CD14-positive monocyte (primary cell): ENCODE data around the gene SPTLC2. TPM values are rescaled to one million over a fixed set of nuclear protein-coding genes. Genes with fewer than 3 reads are reported as not detected.

Source experiments
- polyA plus RNA-seq, 3 donors: library from polyadenylated mRNA; depleted of rRNA in 1 of 3; unstranded in 2 of 3; stranded (reverse) in 1 of 3; fragments of 300-500 nt in 2 of 3; fragments of >200 nt in 1 of 3; fragmentation: Illumina TruSeq in 2 of 3; gene quantifications; 1 replicate in 2 of 3; 2 replicates in 1 of 3; pipeline ENCODE4 v1.2.3, GENCODE V29; 2012 to 2021
- small RNA-seq: library from RNA; depleted of rRNA; stranded (forward); fragments of <200 nt; gene quantifications from one replicate; pipeline ENCODE3, GENCODE V24; 2012; ENCODE audit warnings: low read depth; ENCODE audit not compliant: insufficient read length

The SPTLC2 gene
- polyA plus RNA-seq, 3 donors = 38.1 to 81.9 (median 73.1) TPM

Small RNA genes within 50 kb of the gene (small RNA-seq; reads per million reads assigned to genes)
- gene COX6CP11 (not detected), gene RF00404 (not detected), gene RN7SL587P (not detected)

Other genes with a start within 250 kb of the SPTLC2 start
- 1 to 10 TPM; 5.4 to 6.2 (median 6.1) TPM for gene TMED8, start 239.5 kb downstream of the SPTLC2 start, polyA plus RNA-seq
- gene SAMD15, start 239.3 kb downstream of the SPTLC2 start, polyA plus RNA-seq = under 1 TPM in 2 of 3 donors, not detected in 1; 0.08 to 0.65 TPM
- gene NOXRED1, start 193.1 kb downstream of the SPTLC2 start, polyA plus RNA-seq = under 1 TPM in 1 of 3 donors, not detected in 2; 0.39 TPM
- gene VIPAS39, start 159.0 kb downstream of the SPTLC2 start, polyA plus RNA-seq = 10 to 100 TPM in 2 of 3 donors, 1 to 10 TPM in 1; 8.1 to 17.8 (median 10.8) TPM
- 10 to 100 TPM; 59.5 to 72.5 (median 71.5) TPM for gene AHSA1, start 158.5 kb downstream of the SPTLC2 start, polyA plus RNA-seq
- not detected for gene ISM2, start 117.8 kb downstream of the SPTLC2 start, polyA plus RNA-seq
- 1 to 10 TPM; 3.4 to 4.5 (median 4.2) TPM for gene ALKBH1, start 91.4 kb upstream of the SPTLC2 start, polyA plus RNA-seq
- 100 to 1,000 TPM in 2 of 3 donors, 10 to 100 TPM in 1; 89.3 to 402 (median 323) TPM for gene SLIRP, start 91.5 kb upstream of the SPTLC2 start, polyA plus RNA-seq
- gene SNW1, start 144.5 kb upstream of the SPTLC2 start, polyA plus RNA-seq = 10 to 100 TPM; 17.4 to 74.6 (median 50.6) TPM
- gene ADCK1, start 183.5 kb upstream of the SPTLC2 start, polyA plus RNA-seq = 10 to 100 TPM in 1 of 3 donors, 1 to 10 TPM in 2; 3.7 to 33.0 (median 5.4) TPM